Thyroid gland (tissue), 4 donors: ENCODE results near the gene TRAF4. TPM values are rescaled to one million over a fixed set of nuclear protein-coding genes. Genes with fewer than 3 reads are reported as not detected.

Source experiments
- DNase-seq, 2 donors: peaks; one replicate each; pipeline ENCODE4 v3.0.0-alpha.2; 2019
- H3K27ac ChIP-seq, 3 donors: fragments of 200-600 bp; sonication (generic); 1 replicate in 2 of 3; 2 replicates in 1 of 3; pipeline ENCODE4 v1.5.1; 2016 to 2019; ENCODE audit warnings: mild to moderate bottlenecking in 1 of 3, moderate library complexity in 1 of 3
- H3K27me3 ChIP-seq: fragments of 200-600 bp; sonication (generic); one replicate; pipeline ENCODE4 v1.5.1; 2019
- H3K36me3 ChIP-seq, 2 donors: fragments of 200-600 bp; sonication (generic); one replicate each; pipeline ENCODE4 v1.5.1; 2016 to 2019
- H3K4me1 ChIP-seq, 2 donors: fragments of 200-600 bp; sonication (generic); one replicate each; pipeline ENCODE4 v1.5.1; 2017 to 2019
- H3K4me3 ChIP-seq, 3 donors: fragments of 200-600 bp; sonication (generic); replicated peaks in 1 of 3; 1 replicate in 2 of 3; 2 replicates in 1 of 3; pipeline ENCODE4 v1.5.1; 2016; ENCODE audit warnings: mild to moderate bottlenecking in 1 of 3
- H3K9me3 ChIP-seq: fragments of 200-600 bp; sonication (generic); one replicate; pipeline ENCODE4 v1.5.1; 2017
- POLR2A ChIP-seq, 2 donors: fragments of 450-650 bp; IDR thresholded peaks; one replicate each; pipeline ENCODE4 v1.6.1; 2017; ENCODE audit warnings: antibody characterized with exemption in 2 of 2, mild to moderate bottlenecking in 2 of 2, moderate library complexity in 1 of 2
- WGBS, 2 donors: methylation state at CpG; one replicate each; pipeline ENCODE4 v1.1.5; 2017; 5-methylcytosine and 5-hydroxymethylcytosine counted together
- intact Hi-C: fragments of 100-400 bp; cut with DNase I; formaldehyde crosslinking; loops from one replicate; pipeline ENCODE4 v1.15.1; 2023
- total RNA-seq, 4 donors: library from RNA; depleted of rRNA; stranded (reverse); fragments of >200 nt; gene quantifications; one replicate each; pipeline ENCODE4 v1.2.3, GENCODE V29; 2016
- TF ChIP-seq, protein P1 (sequence below), 6 experiments: fragments of 200-600 bp in 3 of 6; fragments of 450-650 bp in 3 of 6; sonication (generic) in 3 of 6; IDR thresholded peaks; one replicate each; pipeline ENCODE4 v1.5.1; 2016 to 2019; ENCODE audit warnings: antibody characterized with exemption in 6 of 6, mild to moderate bottlenecking in 2 of 6, inconsistent platforms in 1 of 6, moderate library complexity in 1 of 6

Gene TRAF4, protein sequence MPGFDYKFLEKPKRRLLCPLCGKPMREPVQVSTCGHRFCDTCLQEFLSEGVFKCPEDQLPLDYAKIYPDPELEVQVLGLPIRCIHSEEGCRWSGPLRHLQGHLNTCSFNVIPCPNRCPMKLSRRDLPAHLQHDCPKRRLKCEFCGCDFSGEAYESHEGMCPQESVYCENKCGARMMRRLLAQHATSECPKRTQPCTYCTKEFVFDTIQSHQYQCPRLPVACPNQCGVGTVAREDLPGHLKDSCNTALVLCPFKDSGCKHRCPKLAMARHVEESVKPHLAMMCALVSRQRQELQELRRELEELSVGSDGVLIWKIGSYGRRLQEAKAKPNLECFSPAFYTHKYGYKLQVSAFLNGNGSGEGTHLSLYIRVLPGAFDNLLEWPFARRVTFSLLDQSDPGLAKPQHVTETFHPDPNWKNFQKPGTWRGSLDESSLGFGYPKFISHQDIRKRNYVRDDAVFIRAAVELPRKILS
- 10 to 100 TPM; 33.3 to 64.3 (median 44.3) TPM for total RNA-seq

- intact Hi-C loops: no loop called here
Observed at GRCh38 chr17:28743243-28744103, at the start of gene TRAF4. Gene TRAF4 (plus strand): TSS chr17:28744011. CDS start chr17:28744113, 102 bp downstream.

DNA sequence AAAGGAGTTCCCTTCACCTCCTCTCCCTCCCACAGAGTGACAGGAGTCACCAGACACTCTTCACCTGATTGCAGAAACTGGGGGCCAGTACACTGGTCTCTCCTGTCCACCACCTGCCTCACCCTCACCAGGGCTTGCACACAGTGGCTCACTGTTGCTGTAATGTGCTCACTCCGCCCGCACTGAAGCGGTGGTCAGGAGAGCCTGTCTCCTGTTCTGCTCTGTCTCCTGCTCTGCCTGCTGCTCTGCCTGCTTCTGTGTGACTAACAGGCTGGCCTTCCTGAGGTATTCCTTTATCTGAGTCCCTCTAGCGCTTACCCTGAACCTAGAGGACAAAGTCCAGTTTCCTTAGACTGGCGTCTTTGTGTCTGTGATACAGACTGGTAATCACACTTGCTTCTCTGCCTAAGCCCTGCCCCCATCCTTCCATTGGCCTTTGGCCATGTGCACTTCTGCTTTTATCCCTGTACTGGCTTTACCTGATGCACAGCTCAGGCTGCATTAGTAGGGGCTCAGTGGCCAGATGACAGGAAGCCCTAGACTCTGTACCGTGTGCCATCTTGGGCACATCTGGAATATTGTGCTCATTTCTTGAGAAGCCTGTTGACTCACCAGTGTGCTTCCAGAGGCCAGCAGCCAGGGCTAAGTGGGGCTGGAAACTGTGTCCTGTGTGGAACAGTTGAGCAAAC is 45.4 kb upstream of the TRAF4 start:
- 97% methylated on average over 6 of the region's 6 CpGs for WGBS, 2 donors
- Histone ChIP-seq H3K4me1 (no peaks in the 10 kb centered on the region), H3K9me3 (no peaks in the 10 kb centered on the region), H3K27me3 (no peaks in the 10 kb centered on the region), H3K36me3 (peaks cover 96 to 100% of the 10 kb centered on the region in 2 donors), H3K4me3 (no peak overlapping the region), H3K27ac (no peak overlapping the region)
- DNase-seq: no peak
- intact Hi-C loops: no loop called here
- no peak for TF ChIP-seq POLR2A (IDR thresholded peaks at IDR 0.05)
- TF ChIP-seq, protein P1, sequence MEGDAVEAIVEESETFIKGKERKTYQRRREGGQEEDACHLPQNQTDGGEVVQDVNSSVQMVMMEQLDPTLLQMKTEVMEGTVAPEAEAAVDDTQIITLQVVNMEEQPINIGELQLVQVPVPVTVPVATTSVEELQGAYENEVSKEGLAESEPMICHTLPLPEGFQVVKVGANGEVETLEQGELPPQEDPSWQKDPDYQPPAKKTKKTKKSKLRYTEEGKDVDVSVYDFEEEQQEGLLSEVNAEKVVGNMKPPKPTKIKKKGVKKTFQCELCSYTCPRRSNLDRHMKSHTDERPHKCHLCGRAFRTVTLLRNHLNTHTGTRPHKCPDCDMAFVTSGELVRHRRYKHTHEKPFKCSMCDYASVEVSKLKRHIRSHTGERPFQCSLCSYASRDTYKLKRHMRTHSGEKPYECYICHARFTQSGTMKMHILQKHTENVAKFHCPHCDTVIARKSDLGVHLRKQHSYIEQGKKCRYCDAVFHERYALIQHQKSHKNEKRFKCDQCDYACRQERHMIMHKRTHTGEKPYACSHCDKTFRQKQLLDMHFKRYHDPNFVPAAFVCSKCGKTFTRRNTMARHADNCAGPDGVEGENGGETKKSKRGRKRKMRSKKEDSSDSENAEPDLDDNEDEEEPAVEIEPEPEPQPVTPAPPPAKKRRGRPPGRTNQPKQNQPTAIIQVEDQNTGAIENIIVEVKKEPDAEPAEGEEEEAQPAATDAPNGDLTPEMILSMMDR (IDR thresholded peaks at IDR 0.05): no peak

More at GRCh38 chr17:28743243-28744103, at the start of gene TRAF4:
- TF ChIP-seq, protein P1 (IDR thresholded peaks at IDR 0.05): peak in 4 of 6 experiments; percentile 24 to 44 (median 42)
- TF ChIP-seq POLR2A (IDR thresholded peaks at IDR 0.05): peak; percentile 99
- H3K27me3 ChIP-seq: no peaks in the 10 kb centered on the region
- DNase-seq: peak; percentile 84 to 87
- H3K4me1 ChIP-seq: peaks cover 40 to 46% of the 10 kb centered on the region in 2 donors
- peak within 1 kb of the TSS; percentile 5 to 99 (median 85) for H3K4me3 ChIP-seq
- H3K27ac ChIP-seq: peak within 1 kb of the TSS; percentile 91 to 99 (median 95)
- WGBS, 2 donors: 3 to 6% methylated on average over 10 to 18 of the region's 70 CpGs
- peaks cover 7 to 14% of the 10 kb centered on the region in 2 donors for H3K36me3 ChIP-seq
- H3K9me3 ChIP-seq: no peaks in the 10 kb centered on the region

DNA sequence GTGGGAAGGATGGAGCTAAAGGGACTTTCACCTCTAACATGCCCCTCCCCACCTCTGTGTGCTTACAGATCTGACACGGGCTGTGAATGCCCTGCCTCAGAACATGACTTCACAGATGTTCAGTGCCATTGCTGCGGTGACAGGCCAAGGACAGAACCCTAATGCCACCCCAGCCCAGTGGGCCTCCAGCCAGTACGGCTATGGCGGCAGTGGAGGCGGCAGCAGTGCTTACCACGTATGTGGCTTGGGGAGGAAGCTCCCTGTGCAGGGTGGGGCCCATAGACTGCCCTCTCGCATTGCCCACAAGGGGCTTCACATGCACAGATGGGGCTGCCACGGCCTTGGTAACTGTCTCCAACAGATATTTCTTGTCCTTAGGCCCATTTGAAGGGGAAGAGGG is 43.5 kb upstream of the TRAF4 start:
- TF ChIP-seq, protein P1 (IDR thresholded peaks at IDR 0.05): no peak
- no peak for TF ChIP-seq POLR2A (IDR thresholded peaks at IDR 0.05)
- 96 to 100% methylated on average over 1 to 8 of the region's 8 CpGs for WGBS, 2 donors
- no peak for DNase-seq
- intact Hi-C loops: no loop called here
- Histone ChIP-seq H3K4me3 (no peak overlapping the region), H3K4me1 (no peaks in the 10 kb centered on the region), H3K36me3 (peaks cover 78 to 81% of the 10 kb centered on the region in 2 donors), H3K27me3 (no peaks in the 10 kb centered on the region), H3K27ac (no peak overlapping the region), H3K9me3 (no peaks in the 10 kb centered on the region)

DNA sequence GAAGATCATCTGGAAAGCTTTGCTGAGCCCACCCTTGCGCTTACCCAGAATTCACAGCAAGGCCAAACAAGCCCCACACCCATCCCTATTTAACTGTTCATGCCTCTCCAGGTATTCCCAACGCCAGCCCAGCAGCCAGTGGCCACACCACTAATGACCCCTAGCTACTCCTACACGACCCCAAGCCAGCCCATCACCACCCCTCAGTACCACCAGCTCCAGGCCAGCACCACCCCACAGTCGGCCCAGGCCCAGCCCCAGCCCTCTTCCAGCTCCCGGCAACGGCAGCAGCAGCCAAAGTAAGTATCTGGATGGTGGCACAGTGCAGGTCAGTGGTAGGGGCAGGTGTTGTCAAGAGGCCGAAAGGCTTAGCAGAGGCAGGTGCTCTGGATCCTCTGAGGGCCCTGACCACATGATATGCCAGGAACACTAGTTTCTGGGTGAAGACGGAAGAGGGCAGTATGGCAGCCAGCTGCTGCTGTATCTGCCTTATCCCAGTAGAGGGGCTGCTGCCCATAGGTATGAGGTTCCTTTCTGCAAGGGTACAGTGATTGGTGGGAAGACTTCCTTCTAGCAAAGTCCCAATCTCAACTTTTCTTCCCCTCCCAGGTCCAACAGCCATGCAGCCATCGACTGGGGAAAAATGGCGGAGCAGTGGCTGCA is 42.9 kb upstream of the TRAF4 start:
- TF ChIP-seq, protein P1 (IDR thresholded peaks at IDR 0.05): no peak
- TF ChIP-seq POLR2A (IDR thresholded peaks at IDR 0.05): no peak
- no peak overlapping the region for H3K4me3 ChIP-seq
- intact Hi-C loops: no loop called here
- no peak overlapping the region for H3K27ac ChIP-seq
- H3K27me3 ChIP-seq: no peaks in the 10 kb centered on the region
- H3K36me3 ChIP-seq: peaks cover 71 to 74% of the 10 kb centered on the region in 2 donors
- no peaks in the 10 kb centered on the region for H3K4me1 ChIP-seq
- no peak for DNase-seq
- no peaks in the 10 kb centered on the region for H3K9me3 ChIP-seq
- WGBS, 2 donors: 92 to 96% methylated on average over 10 of the region's 10 CpGs
